Left lobe of liver (tissue), 2 donors: ENCODE measurements around the gene ZHX3. TPM values are rescaled to one million over a fixed set of nuclear protein-coding genes. Genes with fewer than 3 reads are reported as not detected.

ENCODE experiments used
- ATAC-seq: fragments of 200-7000 bp; cut with Tn5 transposase; one replicate; pipeline ENCODE4 v1.9.1; 2020; ENCODE audit warnings: mild to moderate bottlenecking, moderate library complexity
- DNase-seq: peaks from one replicate; pipeline ENCODE4 v3.0.0-alpha.2; 2020; ENCODE audit warnings: low spot score
- total RNA-seq: library from RNA; stranded (reverse); gene quantifications from one replicate; pipeline ENCODE4 v1.2.1, GENCODE V29; 2021
- donor health status: DM: no; HTN: no; CAD: no; lungs with moderate emphysema.
- donor health status: DM: no; HTN: yes; CAD: no.

ZHX3 gene
- total RNA-seq, 1 donor from 2014 or later = 51.4 TPM

GRCh38 chr20:41203660-41204059, 113.9 kb downstream of the ZHX3 start:
- DNase-seq (no peak), ATAC-seq (no peak)

- no peak for ATAC-seq
- DNase-seq = no peak
Measured at GRCh38 chr20:41202426-41202825, 115.1 kb downstream of the ZHX3 start.

GRCh38 chr20:41201760-41202159, 115.8 kb downstream of the ZHX3 start:
- ATAC-seq = no peak
- no peak for DNase-seq

- ATAC-seq = no peak
- no peak for DNase-seq
Measured at GRCh38 chr20:41200446-41201202, 116.9 kb downstream of the ZHX3 start.

- no peak for ATAC-seq
- no peak for DNase-seq
Measured at GRCh38 chr20:41198443-41198842, 119.1 kb downstream of the ZHX3 start.

- peak; percentile 19 for ATAC-seq
- no peak for DNase-seq
Measured at GRCh38 chr20:41196653-41197225, 120.8 kb downstream of the ZHX3 start.

GRCh38 chr20:41192575-41192974, 125.0 kb downstream of the ZHX3 start:
- DNase-seq (no peak), ATAC-seq (no peak)

GRCh38 chr20:41191562-41192500, 125.7 kb downstream of the ZHX3 start:
- ATAC-seq = peak; percentile 21

GRCh38 chr20:41187668-41188067, 129.9 kb downstream of the ZHX3 start:
- DNase-seq (no peak), ATAC-seq (no peak)

More at GRCh38 chr20:41191562-41192500, 125.7 kb downstream of the ZHX3 start:
- no peak for DNase-seq

GRCh38 chr20:41185013-41185757, 132.3 kb downstream of the ZHX3 start:
- DNase-seq = no peak
- ATAC-seq = no peak

- ATAC-seq (no peak), DNase-seq (no peak)
Measured at GRCh38 chr20:41183831-41184230, 133.7 kb downstream of the ZHX3 start.

GRCh38 chr20:41183391-41183790, 134.1 kb downstream of the ZHX3 start:
- DNase-seq (peak; percentile 38), ATAC-seq (no peak)

GRCh38 chr20:41182296-41183212, 135.0 kb downstream of the ZHX3 start:
- ATAC-seq (no peak), DNase-seq (peak; percentile 35)

- no peak for DNase-seq
- no peak for ATAC-seq
Measured at GRCh38 chr20:41181567-41181966, 136.0 kb downstream of the ZHX3 start.

- no peak for DNase-seq
- ATAC-seq = no peak
Measured at GRCh38 chr20:41180599-41181333, 136.8 kb downstream of the ZHX3 start.

- no peak for ATAC-seq
- DNase-seq = no peak
Measured at GRCh38 chr20:41179961-41180360, 137.6 kb downstream of the ZHX3 start.

GRCh38 chr20:41178904-41179432, 138.6 kb downstream of the ZHX3 start:
- DNase-seq (peak; percentile 45), ATAC-seq (no peak)

GRCh38 chr20:41178495-41178894, 139.0 kb downstream of the ZHX3 start:
- ATAC-seq (no peak), DNase-seq (no peak)

- peak; percentile 33 for DNase-seq
- no peak for ATAC-seq
Measured at GRCh38 chr20:41177636-41178035, 139.9 kb downstream of the ZHX3 start.
